Nephron (organoid): Measurements from ENCODE around the gene GGA1.
A peak's percentile ranks its signal among the peaks of the same experiment; 100 is the strongest.

Experiments used
- H3K27ac Mint-ChIP-seq, 3 experiments: 2 replicates each; pipeline ENCODE4 v1.8.0; 2020; ENCODE audit warnings: mixed read lengths in 3 of 3, mild to moderate bottlenecking in 2 of 3, moderate library complexity in 1 of 3
- H3K27me3 Mint-ChIP-seq: 2 replicates; pipeline ENCODE4 v1.8.0; 2021; ENCODE audit warnings: low read depth, mild to moderate bottlenecking, moderate library complexity, mixed read lengths
- H3K36me3 Mint-ChIP-seq: 2 replicates; pipeline ENCODE4 v1.8.0; 2020; ENCODE audit warnings: low read depth, mixed read lengths
- H3K4me1 Mint-ChIP-seq: 2 replicates; pipeline ENCODE4 v1.8.0; 2020; ENCODE audit warnings: mixed read lengths
- H3K4me3 Mint-ChIP-seq, 3 experiments: 2 replicates each; pipeline ENCODE4 v1.8.0; 2020; ENCODE audit warnings: mild to moderate bottlenecking in 3 of 3, mixed read lengths in 3 of 3, moderate library complexity in 2 of 3
- H3K9me3 Mint-ChIP-seq: 2 replicates; pipeline ENCODE4 v1.8.0; 2020; ENCODE audit warnings: mixed read lengths
- CTCF ChIP-seq, 3 experiments: fragments of 200-600 bp; sonication (generic); IDR thresholded peaks; one replicate each; pipeline ENCODE4 v1.5.0; 2021; ENCODE audit warnings: antibody characterized with exemption in 3 of 3; ENCODE audit not compliant: unreplicated experiment in 3 of 3

Gene GGA1

DNA sequence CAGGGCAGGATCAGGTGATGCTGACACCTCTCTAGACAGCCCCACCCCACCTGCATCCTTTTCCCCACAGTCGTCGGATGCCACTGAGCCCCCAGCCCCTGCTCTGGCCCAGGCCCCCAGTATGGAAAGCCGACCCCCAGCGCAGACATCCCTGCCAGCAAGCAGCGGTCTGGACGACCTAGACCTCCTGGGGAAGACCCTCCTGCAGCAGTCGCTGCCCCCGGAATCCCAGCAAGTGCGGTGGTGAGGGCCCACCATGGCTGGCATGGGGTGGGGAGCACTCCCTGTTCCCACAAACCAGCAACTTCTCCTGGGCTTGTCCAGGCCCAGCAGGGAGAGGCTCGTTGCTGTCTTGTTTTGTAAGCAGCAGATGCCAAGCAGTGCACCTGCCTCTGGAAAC, 21.3 kb downstream of the GGA1 start:
- H3K27ac Mint-ChIP-seq: no peak overlapping the region
- H3K36me3 Mint-ChIP-seq: peaks cover 3% of the 10 kb centered on the region
- H3K9me3 Mint-ChIP-seq: no peaks in the 10 kb centered on the region
- H3K4me3 Mint-ChIP-seq: no peak overlapping the region
- TF ChIP-seq CTCF (IDR thresholded peaks at IDR 0.05; ENCODE audit: unreplicated experiment in 3 of 3): no peak
- no peaks in the 10 kb centered on the region for H3K27me3 Mint-ChIP-seq
- peaks cover 55% of the 10 kb centered on the region for H3K4me1 Mint-ChIP-seq

DNA sequence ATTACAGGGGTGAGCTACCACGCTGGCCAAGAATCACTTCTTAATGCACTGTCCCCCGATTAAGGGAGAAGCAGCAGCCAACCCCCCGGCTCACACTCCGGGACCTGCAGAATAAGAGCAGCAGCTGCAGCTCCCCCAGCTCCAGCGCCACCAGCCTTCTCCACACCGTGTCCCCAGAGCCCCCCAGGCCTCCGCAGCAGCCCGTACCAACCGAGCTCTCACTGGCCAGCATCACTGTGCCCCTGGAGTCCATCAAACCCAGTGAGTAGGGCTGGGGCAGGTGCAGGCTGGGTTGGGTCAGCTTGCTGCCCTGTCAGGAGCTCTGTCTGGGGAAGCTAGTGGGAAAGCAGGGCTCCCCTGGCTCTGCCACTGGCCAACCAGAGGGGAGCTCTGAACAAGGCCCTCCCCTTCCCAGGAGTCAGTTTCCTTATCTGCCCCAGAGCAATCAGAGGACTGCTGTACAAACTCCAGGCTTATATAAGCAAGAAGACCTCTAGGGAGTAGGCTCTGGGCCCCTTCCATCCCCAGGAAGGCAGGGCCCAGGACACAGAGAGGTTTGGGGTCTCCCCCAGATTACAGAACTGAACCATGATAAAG, 22.3 kb downstream of the GGA1 start:
- TF ChIP-seq CTCF (IDR thresholded peaks at IDR 0.05; ENCODE audit: unreplicated experiment in 3 of 3): no peak
- Mint-ChIP-seq H3K27me3 (no peaks in the 10 kb centered on the region), H3K9me3 (no peaks in the 10 kb centered on the region), H3K36me3 (no peaks in the 10 kb centered on the region), H3K27ac (peak overlapping the region; percentile 76 to 93 (median 86)), H3K4me1 (peaks cover 46% of the 10 kb centered on the region), H3K4me3 (peak overlapping the region in 1 of 3 experiments; percentile 40)

- no peak for TF ChIP-seq CTCF (IDR thresholded peaks at IDR 0.05; ENCODE audit: unreplicated experiment in 3 of 3)
- no peaks in the 10 kb centered on the region for H3K9me3 Mint-ChIP-seq
- H3K4me3 Mint-ChIP-seq: no peak overlapping the region
- peaks cover 46% of the 10 kb centered on the region for H3K4me1 Mint-ChIP-seq
- peak overlapping the region; percentile 76 to 93 (median 86) for H3K27ac Mint-ChIP-seq
- H3K27me3 Mint-ChIP-seq: no peaks in the 10 kb centered on the region
- H3K36me3 Mint-ChIP-seq: no peaks in the 10 kb centered on the region
Measured at GRCh38 chr22:37631448-37632173, 23.0 kb downstream of the GGA1 start.

- Mint-ChIP-seq H3K9me3 (no peaks in the 10 kb centered on the region), H3K4me1 (peaks cover 45% of the 10 kb centered on the region), H3K36me3 (no peaks in the 10 kb centered on the region), H3K27me3 (no peaks in the 10 kb centered on the region), H3K27ac (peak overlapping the region; percentile 99 to 100 (median 99)), H3K4me3 (no peak overlapping the region)
- no peak for TF ChIP-seq CTCF (IDR thresholded peaks at IDR 0.05; ENCODE audit: unreplicated experiment in 3 of 3)
Measured at GRCh38 chr22:37632174-37633088, 23.8 kb downstream of the GGA1 start.

- Mint-ChIP-seq H3K27me3 (no peaks in the 10 kb centered on the region), H3K4me3 (peak overlapping the region; percentile 9 to 72 (median 24)), H3K36me3 (no peaks in the 10 kb centered on the region), H3K9me3 (no peaks in the 10 kb centered on the region), H3K27ac (peak overlapping the region; percentile 99 to 100 (median 99)), H3K4me1 (peaks cover 50% of the 10 kb centered on the region)
- TF ChIP-seq CTCF (IDR thresholded peaks at IDR 0.05; ENCODE audit: unreplicated experiment in 3 of 3): peak in 1 of 3 experiments; percentile 8
Measured at GRCh38 chr22:37633089-37633624, 24.5 kb downstream of the GGA1 start.
